Colon (tissue), 2 donors: Measurements from ENCODE around the gene ECHDC1.

ENCODE experiments used
- FAIRE-seq: peaks from 2 replicates; lab custom pipeline; 2012; peaks lifted over from hg19 to GRCh38; lab: Jason Lieb, UNC
- donor health status: control.
- donor health status: control.

The ECHDC1 gene

GRCh38 chr6:127289934-127290333 lies 53.5 kb downstream of the ECHDC1 start:
- no peak for FAIRE-seq

DNA sequence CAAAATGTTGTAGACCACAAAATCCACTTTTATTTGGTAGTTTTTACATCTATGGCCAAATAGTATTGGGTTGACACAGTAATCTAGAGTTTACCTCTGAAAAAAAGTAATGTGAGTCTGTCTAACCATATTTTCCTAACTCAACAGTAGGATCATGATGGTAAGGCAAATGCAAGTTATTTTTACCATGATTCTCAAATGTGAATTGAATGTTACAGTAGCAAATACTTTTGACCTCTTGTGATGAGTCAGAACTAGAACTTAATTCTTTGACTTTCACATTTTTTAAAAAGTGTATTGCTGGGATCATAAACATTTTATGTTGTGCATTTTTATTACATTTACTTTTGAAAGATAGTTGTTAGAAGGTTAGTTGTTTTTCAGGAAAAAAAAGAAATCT lies 54.7 kb downstream of the ECHDC1 start:
- no peak for FAIRE-seq

GRCh38 chr6:127282184-127282583 lies 61.2 kb downstream of the ECHDC1 start:
- FAIRE-seq = no peak

DNA sequence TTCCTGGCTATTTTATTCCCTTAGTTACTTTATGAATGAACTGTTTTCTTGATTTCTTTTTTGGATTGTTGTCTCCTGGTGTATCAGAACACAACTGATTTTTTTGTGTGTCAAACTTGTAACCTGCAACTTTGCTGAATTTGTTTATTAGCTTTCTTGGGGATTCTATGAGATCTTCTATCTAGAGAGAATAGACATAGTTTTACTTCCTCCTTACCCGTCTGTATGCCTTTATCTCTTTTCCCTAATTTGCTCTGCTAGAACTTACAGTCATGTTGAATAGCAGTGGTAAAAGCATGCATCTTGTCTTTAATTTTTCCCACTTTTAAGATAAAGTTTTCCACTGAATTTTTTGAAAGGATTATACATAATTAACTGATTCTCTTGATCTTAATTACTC lies 63.6 kb downstream of the ECHDC1 start:
- FAIRE-seq = no peak

- FAIRE-seq = no peak
These were observed 65.2 kb downstream of the ECHDC1 start for GRCh38 chr6:127277878-127278843.

- FAIRE-seq = no peak
These were observed 67.1 kb downstream of the ECHDC1 start for GRCh38 chr6:127276331-127276730.

DNA sequence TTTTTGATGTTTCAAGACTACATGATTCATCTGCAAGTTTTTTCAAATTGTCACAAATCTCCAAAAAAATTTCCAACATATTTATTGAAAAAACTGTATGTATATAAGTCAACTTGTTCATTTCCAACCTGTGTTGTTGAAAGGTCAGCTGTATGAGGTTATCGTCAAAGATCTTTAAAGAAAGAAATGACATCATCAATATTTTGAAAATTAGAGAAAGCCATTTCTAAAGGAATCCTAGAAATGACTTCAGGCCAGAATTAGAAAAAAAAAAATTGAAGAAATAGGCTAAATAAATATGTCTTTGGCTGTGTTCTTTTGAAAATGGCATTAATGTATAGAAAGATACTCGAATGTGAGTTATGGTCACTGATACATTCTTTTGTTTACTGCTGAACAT lies 69.9 kb downstream of the ECHDC1 start:
- no peak for FAIRE-seq

- FAIRE-seq = no peak
These were observed 70.8 kb downstream of the ECHDC1 start for GRCh38 chr6:127272576-127272975.

DNA sequence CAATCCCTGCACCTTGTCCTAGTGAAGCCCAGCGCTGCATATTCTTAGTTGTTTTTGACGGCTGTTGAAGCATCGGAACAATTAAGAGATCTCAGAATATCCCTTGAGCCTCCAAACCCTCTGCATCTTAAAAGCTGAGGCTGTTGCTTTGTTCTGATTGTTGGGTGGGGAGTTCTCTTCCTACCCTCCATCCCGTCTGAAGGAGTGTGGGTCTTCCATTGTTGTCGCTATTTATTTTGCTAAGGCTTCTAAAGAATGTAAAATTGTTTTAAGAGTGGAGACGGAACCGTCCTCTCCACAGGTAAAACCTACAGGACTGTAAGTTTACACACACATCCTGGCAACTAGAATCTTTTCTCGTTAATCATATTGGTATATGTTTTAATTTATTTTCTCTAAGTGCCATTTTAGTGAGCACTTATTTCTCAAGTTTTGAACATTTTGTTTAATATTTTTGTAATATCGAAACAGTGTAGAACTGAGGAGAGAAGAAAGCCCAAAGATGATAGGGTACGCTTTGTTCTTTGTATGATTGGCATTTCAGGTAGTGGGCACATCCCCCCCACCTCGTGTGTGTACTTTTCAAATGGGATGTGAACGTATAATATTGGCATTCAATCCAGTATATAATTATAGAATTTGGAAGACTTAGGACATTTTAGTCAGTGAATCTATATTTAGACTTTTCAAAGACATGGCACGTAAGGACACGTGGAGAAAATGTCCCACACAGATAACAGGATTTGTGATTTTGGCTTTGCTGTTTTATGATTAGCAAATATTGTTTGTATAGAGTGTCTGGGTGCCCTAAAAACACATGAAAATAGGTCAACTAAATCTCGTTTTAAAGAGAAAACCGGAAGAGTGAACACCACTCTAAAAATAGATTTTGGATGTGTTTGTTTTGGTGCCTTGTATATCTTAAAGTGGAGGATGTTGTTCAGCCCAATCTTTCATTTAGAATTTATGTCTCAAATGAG lies 75.5 kb downstream of the ECHDC1 start:
- no peak for FAIRE-seq

- no peak for FAIRE-seq
These were observed 76.3 kb downstream of the ECHDC1 start for GRCh38 chr6:127266892-127267645.

- no peak for FAIRE-seq
These were observed 77.1 kb downstream of the ECHDC1 start, which contains the start of gene RNF146 for GRCh38 chr6:127266178-127266891. TSS of gene RNF146 (plus strand) at chr6:127266864. CDS start at chr6:127280339, 13,475 bp downstream.

DNA sequence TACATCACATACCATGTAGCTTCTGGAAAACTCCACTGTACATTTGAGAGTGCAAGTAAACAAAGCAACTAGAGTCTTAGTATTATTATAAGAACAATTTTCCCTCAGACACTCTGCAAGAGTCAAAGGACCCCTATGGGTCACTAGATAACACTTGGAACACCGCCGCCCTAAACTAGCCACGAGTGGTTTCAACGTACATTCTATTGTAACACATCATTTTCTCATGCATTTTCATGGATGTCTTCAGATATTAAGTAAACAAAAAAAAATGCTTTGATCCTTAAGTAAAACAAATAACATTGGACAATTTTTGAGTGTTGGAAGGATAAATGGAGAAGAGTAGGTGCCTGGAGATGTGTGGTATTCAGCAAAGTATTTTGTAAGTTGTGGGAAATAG lies 79.9 kb downstream of the ECHDC1 start:
- FAIRE-seq = no peak

DNA sequence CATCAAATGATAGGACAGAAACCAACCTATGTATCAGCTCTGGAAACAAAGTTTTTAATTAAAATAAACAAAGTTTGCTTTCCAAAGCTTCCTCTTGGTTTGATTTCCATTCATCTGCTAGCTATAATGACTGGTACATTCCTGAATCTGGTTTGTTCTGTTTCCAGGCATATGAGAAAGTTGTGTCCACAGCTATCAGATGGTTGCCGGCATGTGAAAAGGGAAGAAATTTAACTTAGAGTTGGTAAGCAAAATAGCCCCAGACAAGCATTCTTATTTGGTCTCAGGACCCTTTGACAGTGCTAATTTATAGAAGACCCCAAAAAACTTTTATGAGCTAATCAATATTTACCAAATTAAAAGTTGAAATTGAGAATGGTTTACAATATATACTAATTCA lies 80.5 kb downstream of the ECHDC1 start:
- no peak for FAIRE-seq

- FAIRE-seq = no peak
These were observed 88.1 kb downstream of the ECHDC1 start for GRCh38 chr6:127255286-127255685.

DNA sequence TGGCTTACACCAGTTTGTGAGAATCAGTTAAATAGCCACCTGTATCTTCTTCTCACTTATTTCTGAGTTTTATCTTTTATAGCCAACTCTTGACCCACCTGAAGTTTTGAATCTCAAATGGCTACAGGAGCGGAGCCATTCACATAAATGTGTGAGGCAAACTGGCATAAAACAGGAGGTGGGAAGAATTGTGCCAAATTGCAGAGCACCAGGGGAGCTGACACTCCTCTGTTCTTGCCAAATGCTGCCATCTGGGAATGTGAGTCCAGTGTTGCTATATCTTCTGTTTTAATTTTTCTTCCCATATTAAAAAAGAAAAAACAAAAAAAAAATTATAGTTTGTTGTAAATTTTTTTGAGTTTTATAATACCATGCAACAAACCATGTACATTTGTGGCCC lies 93.8 kb downstream of the ECHDC1 start:
- FAIRE-seq = no peak

DNA sequence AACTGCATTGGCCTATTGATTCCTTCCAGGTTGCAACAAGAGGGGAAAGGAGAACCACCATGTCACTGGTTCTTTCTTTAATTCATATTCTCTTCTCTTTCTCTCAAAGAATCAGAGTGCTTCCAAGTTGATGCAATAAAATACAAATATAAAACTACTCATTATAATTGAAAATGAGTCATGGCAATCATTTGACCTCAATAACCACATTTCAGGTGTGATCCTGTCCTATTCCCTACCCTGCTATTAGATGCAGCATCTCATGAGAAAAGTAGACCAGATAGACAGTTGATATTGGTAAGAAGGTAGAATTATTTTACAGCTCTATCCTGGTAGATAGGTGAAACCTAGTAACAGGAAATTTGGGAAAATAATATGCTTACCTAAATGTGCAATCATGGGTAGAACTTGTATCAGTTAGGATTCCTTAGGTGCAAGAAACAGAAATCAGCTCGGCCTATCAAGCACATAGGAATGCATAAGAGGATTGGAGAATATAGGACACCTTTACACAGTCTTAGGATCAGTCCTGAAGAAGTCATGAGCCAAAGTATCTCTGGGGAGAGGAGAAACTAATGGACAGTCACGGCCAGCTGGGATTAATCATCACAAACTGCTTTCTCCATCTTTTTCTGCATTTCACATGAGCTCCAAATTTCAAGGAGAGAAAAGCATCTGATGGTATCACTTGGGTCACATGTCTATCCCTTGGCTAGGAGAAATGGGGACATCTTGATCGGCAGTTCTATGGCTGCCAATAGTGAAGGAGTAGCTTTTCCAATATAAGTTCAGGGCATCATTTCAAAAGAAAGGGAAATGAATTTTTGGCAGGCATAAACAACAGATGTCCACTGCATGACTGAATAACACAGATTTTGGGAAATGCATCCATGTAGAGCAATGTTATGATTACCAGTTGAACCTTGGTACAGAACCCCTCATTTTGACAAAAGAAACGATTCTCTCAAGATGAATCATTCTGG lies 96.0 kb downstream of the ECHDC1 start:
- FAIRE-seq = no peak

DNA sequence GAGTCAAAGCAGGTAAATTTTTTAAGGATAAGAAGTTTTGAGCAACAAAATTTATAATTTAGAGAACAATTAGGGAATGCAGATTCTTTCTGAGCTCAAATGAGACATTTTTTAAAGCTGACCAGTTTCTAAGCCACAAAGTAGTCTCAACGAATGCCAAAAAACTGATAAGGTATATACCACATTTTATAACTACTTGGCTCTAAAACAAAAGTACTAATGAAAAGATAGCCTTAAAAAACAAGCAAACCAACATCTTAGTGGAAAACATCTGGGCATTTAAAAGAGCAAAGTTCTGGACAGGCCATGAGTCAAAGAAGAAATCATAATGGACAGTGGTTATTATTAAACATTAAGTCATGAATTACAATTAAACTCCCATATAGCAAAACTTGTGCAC lies 99.9 kb downstream of the ECHDC1 start:
- FAIRE-seq = no peak
